Esophagus muscularis mucosa (tissue), 4 donors: ENCODE results near the gene GNAT3.

Experiments used
- EP300 ChIP-seq: sonication (generic); formaldehyde crosslinking; IDR thresholded peaks from one replicate; pipeline ENCODE4 v1.6.1; 2017; ENCODE audit warnings: antibody characterized with exemption
- POLR2A ChIP-seq: fragments of 450-650 bp; IDR thresholded peaks from one replicate; pipeline ENCODE4 v1.6.1; 2017; ENCODE audit warnings: antibody characterized with exemption, moderate library complexity, mild to moderate bottlenecking, low read depth
- TF ChIP-seq, protein P1 (sequence below), 3 experiments: fragments of 200-600 bp in 2 of 3; fragments of 450-650 bp in 1 of 3; sonication (generic) in 2 of 3; IDR thresholded peaks; one replicate each; pipeline ENCODE4 v1.5.1; 2017 to 2019; ENCODE audit warnings: antibody characterized with exemption in 3 of 3, mild to moderate bottlenecking in 2 of 3, moderate library complexity in 1 of 3

- TF ChIP-seq POLR2A (no peak), EP300 (no peak)
- TF ChIP-seq, protein P1, sequence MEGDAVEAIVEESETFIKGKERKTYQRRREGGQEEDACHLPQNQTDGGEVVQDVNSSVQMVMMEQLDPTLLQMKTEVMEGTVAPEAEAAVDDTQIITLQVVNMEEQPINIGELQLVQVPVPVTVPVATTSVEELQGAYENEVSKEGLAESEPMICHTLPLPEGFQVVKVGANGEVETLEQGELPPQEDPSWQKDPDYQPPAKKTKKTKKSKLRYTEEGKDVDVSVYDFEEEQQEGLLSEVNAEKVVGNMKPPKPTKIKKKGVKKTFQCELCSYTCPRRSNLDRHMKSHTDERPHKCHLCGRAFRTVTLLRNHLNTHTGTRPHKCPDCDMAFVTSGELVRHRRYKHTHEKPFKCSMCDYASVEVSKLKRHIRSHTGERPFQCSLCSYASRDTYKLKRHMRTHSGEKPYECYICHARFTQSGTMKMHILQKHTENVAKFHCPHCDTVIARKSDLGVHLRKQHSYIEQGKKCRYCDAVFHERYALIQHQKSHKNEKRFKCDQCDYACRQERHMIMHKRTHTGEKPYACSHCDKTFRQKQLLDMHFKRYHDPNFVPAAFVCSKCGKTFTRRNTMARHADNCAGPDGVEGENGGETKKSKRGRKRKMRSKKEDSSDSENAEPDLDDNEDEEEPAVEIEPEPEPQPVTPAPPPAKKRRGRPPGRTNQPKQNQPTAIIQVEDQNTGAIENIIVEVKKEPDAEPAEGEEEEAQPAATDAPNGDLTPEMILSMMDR (IDR thresholded peaks at IDR 0.05): no peak
Measured at GRCh38 chr7:80485721-80486120, 26.1 kb downstream of the GNAT3 start.
